Smooth muscle cell of the brain vasculature (primary cell): Measurements from ENCODE around the gene LAMC3.

Experiments
- DNase-seq: peaks from one replicate; pipeline ENCODE4 v3.0.0-alpha.2; 2012; ENCODE audit warnings: low read depth, low spot score

The LAMC3 gene

GRCh38 chr9:131008909-131009618 is at the start of gene LAMC3:
Gene LAMC3 (plus strand): TSS chr9:131009174. CDS start chr9:131009215, 41 bp downstream.
- DNase-seq, result no peak

- DNase-seq, result no peak
Measured at GRCh38 chr9:130959809-130960334, 49.1 kb upstream of the LAMC3 start.

DNA sequence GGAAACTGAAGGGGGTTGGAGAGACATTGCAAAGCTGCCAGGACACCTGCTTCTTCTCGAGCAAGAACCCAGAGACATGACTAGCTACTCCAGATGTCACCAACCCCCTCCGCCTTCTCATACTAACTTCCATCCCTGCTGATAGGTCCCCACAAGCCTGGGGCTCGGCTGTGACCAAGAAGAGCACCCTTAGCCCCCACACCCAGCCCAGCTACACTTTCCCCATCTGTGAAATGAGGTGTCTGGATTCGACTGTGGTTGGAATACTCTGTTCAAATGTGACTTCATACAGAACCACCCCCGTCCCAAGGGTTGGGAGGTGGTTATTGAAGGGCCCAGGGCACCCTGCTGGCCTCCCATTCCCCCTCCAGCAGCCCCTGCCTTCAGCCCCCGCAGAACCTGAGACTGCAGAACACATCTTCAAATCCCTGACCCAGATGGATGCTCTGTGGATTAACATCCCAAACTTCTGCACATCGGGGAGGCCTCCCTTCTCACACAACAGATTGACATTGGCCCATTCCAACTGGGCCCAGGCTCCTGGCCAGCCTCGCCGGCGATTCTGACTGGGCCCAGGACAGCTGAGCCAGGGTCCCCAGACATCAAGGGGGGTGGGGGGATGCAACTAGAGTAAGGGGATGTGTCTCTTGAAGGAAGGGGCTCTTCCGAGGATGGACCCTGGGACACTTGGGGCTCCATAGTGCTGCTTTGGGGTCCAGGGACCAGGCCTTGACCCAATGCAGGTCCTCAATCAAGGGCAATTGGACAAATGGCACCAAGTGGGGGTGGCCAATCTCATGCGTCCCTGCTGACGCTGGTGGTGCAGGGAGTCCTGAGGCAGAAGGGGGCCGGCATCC is 48.2 kb upstream of the LAMC3 start:
- DNase-seq, result no peak

- no peak for DNase-seq
Measured at GRCh38 chr9:130961511-130962300, 47.3 kb upstream of the LAMC3 start.

- DNase-seq, result peak; percentile 58
Measured at GRCh38 chr9:130962418-130963316, 46.3 kb upstream of the LAMC3 start.

- DNase-seq, result no peak
Measured at GRCh38 chr9:130963337-130963908, 45.6 kb upstream of the LAMC3 start.

- no peak for DNase-seq
Measured at GRCh38 chr9:130963916-130964315, 45.1 kb upstream of the LAMC3 start.

DNA sequence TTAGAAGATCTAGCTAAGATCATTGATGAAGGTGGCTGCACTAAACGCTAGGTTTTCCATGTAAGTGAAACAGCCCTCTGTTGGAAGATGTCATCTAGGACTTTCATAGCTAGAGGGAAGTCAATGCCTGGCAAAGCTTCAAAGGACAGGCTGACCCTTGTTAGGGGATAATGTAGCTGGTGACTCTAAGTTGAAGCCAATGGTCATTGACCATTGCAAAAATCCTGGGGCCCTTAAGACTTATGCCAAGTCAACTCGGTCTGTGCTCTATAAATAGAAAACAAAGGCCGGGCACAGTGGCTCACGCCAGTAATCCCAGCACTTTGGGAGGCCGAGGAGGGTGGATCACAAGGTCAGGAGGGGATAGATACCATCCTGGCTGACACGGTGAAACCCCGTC is 43.3 kb upstream of the LAMC3 start:
- DNase-seq, result no peak

- no peak for DNase-seq
Measured at GRCh38 chr9:130970052-130970451, 38.9 kb upstream of the LAMC3 start.

DNA sequence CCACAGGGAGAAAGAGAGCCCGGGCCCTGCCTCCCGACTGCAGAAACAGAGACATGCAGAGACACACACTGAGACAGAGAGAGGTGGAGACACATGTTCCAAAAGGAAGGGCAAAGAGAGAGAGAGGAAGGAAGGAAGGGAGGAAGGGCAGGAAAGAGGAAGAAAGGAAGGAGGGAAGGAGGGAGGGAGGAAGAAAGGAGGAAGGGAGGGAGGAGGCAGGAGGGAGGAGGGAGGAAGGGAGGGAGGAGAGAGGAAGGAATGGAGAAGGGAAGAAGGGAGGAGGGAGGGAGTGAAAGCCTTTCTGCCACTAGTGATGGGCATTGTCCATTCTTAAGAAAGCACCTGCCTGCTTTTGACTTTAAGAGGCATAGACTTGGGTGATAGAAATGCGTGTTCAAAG is 38.1 kb upstream of the LAMC3 start:
- DNase-seq, result no peak

GRCh38 chr9:130971294-130971849 is 37.6 kb upstream of the LAMC3 start:
- no peak for DNase-seq

DNA sequence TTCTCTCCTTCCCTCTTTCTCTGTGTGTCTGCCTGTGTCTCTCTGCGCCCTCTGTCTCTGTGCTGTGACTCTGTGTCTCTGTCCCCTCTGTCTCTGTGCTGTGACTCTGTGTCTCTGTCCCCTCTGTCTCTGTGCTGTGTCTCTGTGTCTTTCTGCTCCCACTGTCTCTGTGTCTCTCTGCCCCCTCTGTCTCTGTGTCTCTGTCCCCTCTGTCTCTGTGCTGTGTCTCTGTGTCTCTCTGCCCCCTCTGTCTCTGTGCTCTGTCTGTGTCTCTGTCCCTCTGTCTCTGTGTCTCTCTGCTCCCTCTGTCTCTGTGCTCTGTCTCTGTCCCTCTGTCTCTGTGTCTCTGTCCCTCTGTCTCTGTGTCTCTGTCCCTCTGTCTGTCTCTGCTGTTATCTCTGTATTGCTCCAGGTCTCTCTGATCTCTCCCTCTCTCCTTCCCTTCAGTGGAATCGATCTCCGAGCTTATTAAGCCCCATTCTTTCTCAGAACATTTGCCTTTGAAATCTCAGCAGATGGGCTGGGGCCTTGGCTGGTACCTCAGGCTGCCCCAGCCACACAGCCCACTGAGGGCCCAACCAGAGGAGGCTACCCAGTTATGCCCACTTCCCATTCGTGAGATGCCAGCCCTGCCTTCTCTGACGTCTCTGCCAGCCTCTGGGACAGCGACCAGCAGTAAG is 36.6 kb upstream of the LAMC3 start:
- no peak for DNase-seq

GRCh38 chr9:130972957-130973685 is 35.9 kb upstream of the LAMC3 start:
- DNase-seq, result no peak

DNA sequence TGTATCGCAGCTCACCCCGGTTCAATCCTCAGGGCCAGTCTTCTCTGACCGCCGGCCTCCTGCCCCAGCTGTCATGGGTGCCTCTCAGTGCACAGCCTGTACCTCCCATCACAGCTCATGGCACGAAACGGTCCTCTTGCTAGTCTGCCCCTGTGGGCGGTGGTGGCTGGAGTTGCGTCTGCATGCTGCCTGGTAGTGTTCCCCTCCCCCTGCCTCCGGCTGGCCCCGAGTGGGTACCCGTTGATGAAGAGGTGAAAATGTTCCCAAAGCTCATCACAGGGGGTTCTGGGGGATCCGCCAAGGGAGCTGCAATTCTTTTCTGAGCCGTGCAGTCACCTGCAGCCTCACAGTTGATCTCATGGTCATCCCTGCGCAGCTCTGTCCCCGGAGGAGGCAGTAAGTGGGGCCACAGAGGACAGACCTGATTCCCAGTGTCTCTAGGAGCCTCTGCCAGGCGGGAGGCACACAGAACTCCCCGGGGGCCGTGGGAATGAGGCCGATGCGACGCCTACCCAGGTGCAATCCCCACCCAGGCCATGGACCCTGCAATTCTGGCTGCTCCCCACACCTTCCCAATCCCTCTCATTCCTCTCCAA is 35.2 kb upstream of the LAMC3 start:
- no peak for DNase-seq

GRCh38 chr9:130974697-130975096 is 34.3 kb upstream of the LAMC3 start:
- DNase-seq, result no peak

- no peak for DNase-seq
Measured at GRCh38 chr9:130975156-130975555, 33.8 kb upstream of the LAMC3 start.

DNA sequence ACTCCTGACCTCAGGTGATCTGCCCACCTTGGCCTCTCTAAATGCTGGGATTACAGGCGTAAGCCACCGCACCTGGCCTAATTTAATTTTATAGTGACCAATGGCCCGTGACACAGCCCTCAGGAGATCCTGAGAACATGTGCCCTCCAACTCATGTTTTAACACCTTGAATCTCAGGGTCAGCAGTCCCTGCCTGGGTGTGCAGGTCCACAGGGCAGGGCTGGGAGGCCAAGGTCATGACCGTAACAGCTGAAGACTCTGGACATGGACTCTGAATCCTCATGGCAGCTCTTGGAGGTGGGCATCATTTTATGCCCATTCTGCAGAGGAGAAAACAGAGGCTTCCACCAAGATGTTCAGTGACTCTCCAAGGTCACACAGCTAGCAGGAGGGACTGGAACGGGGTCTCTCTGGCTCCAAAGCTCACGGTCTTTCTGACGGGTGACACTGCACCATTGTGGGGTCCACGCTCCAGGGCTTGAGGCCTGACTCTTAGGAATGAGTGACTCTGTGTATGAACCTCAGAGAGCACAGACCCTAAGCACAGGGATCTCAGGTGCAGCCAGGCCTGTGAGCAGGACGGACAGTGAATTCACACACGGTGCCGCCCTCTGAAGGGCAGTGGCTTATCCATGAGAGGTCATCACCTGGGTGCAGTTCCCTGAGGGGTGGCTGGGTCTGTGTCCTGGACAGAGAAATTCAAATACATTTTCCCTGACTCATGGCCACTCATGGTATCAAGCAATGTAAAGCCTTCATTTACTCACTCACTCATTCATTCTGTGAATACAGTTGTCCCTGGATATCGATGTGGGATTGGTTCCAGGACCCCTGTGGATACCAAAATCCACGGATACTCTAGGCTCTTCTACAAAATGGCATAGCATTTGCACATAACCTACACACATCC is 32.8 kb upstream of the LAMC3 start:
- no peak for DNase-seq
